NCI-H748 treated with DMSO at 0.1 percent for 48 hours (cell line): Measurements from ENCODE around the gene OSBP2.
"Not testable (repeated sequence)": the region's sequence is repeated elsewhere in the genome, so short reads cannot be mapped to it uniquely, and the experiment has no call there.

Experiments
- DNase-seq: peaks from one replicate; lab custom pipeline; 2025; lab: John Stamatoyannopoulos, UW

The OSBP2 gene

DNA sequence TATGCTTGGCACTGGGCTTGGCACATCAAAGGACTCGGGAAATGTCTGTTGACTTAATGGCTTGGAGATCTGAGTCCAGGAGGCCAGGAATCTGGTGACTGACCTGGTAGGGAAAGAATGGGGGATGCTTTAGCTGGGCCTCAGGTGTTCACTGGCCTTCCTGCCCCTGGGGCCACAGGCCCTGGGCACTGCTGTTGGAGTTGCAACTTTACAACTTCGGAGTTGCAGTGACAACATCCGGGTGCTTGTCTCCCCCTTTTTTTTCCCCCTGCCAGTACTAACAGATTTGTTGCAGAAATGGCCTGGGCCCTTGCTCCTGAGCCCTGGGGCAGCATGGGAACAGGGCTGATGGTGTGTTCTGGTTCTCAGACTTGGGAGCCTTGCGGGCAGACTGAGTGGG, 23.8 kb downstream of the OSBP2 start:
- no peak for DNase-seq

DNA sequence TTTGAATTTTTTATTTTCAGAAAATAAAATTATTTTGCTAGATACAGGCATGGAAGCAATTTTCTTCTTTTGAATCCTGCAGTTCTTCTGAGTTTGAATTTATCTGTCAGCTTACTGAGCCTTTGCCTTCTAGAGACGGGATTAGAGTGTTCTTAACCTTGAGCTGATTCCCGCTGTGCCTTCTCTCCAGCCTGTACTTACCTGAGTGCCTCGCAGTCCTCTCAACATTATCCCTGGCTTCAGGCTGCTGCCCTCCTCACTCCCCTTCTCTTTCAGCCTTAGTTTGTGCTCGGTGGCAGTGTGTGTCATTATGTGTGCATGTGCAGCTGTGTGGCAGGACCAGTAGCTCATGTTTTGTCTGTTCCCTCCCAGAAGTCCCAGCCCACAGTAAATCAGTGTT, 24.3 kb downstream of the OSBP2 start:
- no peak for DNase-seq

DNA sequence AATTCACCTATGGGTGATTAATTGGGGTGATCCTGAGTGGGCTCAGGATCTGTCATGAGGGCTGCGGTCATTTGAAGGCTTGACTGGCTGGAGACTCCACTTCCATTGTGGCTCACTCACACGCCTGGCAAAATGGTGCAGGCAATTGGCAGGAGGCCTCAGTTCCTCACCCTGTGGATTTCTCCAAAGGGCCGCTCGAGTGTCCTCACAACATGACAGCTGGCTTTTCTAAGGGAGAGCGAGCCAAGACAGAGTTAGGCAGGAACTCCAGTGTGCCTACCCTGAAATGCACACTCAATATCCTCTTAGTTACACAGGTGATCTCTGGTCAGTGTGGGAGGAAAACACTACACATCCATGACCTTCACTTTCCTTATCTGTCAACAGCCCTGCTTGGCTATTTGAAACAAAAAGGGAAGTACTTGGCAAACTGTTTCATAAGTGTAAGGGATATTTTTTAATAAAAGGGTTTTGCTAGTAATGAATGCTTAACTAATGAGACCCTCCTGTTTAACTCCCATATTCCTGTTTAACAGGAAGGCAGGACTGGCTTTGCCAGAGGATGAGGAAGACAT, 25.7 kb downstream of the OSBP2 start:
- no peak for DNase-seq

DNA sequence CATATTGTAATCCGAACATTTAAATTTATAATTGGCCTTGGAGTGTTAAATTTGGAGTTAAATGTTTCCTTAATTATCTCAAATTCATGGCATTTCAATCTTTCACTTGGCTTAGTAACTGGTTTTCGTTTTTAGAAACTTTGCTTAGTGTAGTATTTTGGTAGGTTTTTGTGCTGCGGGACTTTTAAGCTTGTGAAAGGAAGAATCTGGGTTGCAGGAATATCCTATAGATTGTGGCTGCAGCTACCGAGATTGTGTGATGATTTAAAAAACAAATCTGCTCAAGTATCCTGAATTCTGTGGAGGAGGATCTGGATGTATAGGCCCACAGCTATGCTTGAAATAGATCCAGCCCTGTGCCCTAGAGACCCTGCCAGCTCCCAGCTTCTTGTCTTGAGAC, 27.1 kb downstream of the OSBP2 start:
- no peak for DNase-seq

DNA sequence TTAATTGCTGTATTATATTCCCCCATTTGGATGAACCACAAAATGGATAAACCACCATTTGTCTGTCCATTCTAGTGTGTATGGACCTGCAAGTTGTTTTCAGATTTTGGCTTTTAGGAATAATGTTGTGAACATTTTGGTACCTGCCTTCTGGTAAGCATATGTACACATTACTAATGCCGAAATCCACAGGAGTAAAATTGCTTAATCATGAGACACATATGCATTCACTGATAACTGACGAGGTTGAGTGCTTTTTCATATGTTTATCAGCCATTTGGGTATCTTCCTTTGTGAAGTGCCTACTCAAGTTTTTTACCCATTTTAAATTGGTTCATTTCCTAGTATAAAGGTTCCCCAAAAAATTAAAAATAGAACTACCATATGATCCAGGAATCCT, 34.2 kb downstream of the OSBP2 start:
- DNase-seq, result no peak

DNA sequence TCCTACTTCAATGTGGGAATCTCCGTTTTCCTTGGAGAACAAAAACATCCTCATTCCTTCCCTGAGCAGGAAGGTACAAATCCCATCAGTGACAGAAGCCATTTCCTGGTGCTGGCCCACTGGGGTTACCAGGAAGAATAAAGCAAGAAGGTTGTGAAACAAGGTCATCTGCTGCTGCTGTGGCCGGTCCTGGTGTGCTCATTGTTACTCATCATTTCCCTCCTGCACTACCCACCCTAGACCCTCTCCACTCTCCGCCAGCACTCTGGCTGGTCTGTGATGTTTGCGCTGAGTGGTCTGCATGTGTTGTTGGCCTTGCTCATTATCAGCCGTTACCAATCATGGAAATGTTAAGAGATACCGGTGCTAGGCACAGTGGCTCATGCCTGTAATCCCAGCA, 37.0 kb downstream of the OSBP2 start:
- DNase-seq, result no peak

DNA sequence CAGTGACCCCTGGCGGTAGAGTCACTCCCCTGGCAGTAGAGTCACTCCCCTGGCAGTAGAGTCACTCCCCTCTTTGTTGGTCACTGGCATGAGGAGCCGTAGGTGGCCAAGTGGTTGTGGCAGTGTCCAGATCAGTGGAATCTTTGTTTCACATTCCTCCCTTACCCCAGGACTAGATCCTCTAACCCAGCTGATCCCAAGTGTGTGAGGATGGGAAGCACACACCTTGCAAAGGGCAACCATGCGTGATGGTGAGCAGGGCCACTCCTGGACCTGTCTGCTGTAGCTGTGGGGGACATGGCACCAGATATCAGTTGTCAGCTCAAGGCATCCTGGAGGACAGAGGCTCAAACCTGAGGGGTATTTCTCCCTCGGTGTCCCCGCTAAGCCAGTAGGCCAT, 37.8 kb downstream of the OSBP2 start:
- DNase-seq, result no peak

DNA sequence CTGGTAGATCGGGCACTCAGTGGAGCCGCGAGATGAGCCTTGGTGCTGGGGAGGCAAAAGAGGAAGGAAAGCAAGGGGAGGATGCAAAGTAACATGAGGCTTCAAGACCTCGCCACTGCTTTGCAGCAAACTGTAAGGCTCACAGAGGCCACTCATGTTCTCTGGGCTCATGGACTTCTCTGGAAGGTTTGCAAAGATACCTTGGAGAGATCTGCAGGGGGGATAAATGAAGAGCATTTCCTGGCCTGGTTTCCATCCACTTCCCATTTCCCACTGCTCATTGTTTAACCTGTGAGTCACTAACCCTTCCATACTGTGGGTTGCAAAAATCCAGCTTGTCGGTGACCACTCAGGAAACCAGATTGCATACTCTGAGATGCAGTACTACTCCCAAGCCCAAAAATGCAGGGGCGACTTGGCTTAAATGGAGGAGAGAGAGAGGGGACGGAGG, 38.5 kb downstream of the OSBP2 start:
- DNase-seq, result no peak

DNA sequence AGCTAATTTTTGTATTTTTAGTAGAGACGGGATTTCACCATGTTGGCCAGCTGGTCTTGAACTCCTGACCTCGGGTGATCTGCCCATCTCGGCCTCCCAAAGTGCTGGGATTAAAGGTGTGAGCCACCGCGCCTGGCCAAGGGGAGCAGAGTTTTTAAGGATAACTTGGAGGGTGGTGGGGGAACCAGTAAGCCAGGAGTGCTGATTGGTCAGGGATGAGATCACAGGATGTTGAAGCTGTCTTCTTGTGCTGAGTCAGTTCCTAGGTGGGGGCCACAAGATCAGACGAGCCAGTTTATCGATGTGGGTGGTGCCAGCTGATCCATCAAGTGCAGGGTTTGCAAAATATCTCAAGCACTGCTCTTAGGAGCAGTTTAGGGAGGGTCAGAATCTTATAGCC, 45.3 kb downstream of the OSBP2 start:
- DNase-seq, result not testable (repeated sequence)

DNA sequence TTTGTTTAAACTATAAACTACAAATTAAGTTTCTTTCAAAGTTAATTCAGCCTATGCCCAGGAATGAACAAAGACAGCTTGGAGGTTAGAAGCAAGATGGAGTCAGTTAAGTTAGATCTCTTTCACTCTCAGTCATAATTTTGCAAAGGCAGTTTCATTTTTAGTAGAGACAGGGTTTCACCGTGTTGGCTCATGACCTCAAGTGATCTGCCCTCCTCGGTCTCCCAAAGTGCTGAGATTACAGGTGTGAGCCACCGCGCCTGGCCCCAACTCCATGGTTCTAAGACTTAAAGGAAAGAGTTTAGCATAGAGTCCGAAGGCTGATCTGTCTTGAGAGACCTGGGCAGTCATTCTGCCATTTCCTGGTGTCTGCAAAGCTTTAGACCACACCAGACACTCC, 45.8 kb downstream of the OSBP2 start:
- not testable (repeated sequence) for DNase-seq

DNA sequence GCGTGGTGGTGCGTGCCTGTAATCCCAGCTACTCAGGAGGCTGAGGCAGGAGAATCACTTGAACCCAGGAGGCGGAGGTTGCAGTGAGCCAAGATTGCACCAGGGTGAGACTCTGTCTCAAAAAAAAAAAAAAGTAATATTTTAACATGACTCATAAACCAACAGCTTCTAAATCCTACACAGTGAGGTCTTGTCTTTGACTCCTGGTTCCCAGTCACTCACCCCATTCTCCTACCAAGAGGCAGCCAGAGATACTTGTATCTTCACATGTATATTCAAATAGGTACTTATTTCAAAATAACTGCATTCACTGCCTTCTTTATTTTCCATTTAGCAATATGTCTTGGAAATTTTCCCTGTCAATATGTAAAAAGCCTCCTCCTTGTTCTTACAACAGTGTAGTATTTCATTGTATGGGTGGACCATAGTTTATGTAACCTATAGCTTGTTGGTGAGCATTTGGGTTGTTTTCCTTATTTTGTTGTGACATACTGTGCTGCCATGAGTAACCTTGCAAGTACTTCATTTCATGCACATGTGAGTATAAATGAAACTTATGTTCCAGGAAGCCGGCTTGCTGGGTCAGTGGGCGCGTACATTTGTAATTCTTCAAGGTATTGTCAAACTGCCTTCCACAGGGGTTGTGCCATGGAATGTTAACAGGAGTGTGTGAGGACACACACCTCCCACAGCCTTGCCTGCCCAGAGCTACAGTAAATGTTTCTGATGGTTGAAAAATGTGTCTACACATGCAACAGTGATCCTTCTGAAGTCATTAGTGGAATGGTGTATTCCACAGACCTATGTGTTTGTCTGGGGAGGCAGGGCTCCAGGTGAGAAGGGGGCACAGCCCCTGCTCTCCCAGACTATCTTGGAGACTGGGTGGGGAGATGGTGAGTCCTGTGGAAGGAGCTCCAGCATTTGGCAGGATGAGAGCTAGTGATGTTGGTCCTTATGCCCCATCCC, 47.9 kb downstream of the OSBP2 start:
- no peak for DNase-seq

DNA sequence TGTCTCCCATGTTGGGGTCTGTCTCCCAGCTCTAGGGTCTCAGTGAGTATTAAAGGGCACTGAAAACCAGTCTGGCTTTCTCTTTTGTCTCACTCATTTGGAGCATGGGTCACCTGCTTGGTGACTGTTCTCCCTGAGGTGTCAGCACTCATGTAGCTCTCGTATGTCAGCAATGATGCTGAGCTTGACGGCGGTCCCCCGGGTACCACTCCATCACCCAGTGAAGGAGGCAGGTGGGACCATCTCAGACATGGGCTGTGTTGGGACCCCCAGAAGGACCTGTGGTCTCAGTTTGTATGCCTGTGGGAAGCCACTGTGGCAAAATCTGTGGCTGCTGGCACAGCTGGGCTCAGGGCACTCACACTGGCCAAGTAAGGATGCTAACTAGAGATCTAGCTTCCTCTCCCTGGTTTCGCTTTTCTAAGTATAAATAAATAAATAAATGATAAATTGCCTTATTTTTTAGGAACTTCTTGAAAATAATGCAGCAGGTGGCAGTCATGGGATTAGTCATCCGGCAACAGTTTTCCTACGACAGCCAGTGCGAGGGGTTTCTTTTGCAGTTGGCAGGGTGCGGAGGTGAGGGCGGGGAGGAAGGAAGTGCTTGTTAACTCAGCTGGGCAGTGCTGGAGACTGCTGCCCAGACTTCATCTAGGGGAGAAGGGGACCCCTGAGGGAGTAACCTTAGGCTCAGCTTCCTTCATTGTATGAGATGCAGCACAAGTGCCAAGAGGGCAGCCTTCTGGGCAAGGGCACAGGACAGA, 48.8 kb downstream of the OSBP2 start:
- DNase-seq, result no peak

DNA sequence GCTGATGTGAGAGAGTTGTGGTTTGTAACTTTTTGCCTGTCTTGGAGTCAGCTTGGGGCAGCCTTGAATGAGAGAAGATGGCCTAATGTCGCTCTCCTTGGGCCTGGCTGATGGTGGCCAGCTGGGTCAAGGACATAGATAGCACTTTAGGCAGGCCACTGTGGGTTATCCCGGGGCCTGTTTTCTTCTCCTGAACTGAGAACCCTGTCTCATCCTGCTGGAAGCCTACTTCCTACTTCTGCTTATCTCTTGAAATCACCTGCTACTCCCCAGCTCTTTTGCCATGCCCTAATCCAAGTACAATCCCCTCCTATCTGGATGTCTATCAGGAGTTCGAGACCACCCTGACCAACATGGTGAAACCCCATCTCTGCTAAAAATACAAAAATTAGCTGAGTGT, 49.5 kb downstream of the OSBP2 start:
- DNase-seq, result no peak

DNA sequence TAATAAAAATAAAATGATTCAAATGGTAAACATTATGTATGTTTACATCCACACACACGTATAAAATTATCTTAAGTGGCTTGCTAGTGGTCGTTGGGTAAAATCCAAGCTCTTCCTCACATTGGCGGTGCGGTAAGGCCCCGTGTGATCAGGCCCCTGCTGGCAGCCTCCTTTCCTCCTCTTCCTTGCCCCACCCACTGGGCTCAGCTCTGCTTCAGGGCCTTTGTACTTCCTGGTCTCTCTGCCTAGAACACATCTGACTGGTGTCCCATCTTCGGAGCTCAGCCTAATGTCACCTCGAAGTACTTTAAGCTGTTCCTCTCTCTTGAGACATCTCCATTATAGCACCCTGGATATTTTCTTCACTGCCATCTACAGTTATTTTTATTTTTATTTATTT, 52.8 kb downstream of the OSBP2 start:
- no peak for DNase-seq

DNA sequence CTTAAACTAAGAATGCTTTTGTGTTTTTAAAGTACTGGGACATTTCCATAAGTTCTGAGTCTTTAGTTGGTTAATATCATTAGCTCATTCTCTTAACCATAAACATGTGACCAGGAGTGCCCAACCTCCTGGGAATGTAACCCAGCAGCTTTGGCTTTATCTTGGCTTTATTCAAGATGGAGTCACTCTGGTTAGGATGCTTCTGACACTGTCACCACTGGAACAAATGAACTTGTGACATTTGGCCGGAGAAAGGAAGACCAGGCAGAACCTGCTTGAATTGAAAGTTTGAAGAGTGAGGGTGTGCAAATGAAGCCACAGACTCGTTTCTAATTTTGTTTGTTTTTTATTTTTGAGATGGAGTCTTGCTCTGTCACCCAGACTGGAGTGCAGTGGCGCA, 54.6 kb downstream of the OSBP2 start:
- no peak for DNase-seq

DNA sequence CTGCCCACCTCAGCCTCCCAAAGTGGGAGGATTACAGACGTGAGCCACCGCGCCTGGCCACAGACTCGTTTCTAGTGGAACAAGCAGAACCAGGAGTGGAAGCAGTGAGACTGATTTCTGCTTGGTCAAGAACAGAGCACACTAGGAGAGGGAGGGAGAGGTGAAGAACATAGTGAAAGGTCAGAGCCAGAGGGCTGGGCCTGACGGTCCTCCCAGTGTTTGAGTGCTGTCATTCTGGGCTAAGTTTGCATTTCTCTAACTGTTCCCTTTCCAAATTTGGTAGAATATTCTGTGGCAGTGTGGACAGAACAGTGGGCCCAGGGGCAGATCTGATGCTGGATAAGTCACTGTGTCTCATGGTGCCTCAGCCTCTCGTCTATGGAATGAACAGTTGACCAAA, 55.2 kb downstream of the OSBP2 start:
- DNase-seq, result no peak

DNA sequence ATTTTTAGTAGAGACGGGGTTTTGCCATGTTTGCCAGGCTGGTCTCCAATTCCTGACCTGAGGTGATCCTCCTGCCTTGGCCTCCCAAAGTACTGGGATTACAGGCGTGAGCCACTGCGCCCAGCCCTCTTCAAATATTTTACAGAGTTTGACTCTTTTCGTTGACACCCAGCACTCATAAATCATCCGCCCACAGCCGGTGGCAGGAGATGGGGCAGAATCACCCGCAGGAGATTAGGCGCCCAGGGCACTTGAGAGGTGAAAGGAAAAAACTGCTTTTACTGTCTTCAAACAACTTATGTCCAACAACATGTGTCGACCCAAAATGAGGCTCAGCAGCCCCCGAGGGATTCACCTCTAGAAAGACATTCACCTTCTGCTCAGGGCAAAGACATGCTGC, 56.9 kb downstream of the OSBP2 start:
- DNase-seq, result no peak

DNA sequence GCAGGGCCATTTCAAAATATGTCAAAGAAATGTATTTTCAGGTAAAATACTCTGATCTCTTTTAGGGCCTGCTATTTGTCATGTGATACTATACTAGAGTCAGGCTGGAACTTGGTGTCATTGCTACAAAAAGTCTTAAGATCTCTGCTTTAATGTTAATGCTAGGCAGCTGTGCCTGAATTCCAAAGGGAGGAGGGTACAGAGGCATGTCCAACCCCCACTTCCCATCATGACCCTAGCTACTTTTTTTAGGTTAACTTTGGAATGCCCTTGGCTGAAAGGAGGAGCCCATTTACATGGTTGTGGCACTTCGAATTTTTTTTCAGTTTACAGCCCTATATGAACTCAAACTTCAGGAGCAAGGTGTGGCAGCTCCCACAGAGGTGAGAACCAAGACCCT, 58.1 kb downstream of the OSBP2 start:
- DNase-seq, result no peak

DNA sequence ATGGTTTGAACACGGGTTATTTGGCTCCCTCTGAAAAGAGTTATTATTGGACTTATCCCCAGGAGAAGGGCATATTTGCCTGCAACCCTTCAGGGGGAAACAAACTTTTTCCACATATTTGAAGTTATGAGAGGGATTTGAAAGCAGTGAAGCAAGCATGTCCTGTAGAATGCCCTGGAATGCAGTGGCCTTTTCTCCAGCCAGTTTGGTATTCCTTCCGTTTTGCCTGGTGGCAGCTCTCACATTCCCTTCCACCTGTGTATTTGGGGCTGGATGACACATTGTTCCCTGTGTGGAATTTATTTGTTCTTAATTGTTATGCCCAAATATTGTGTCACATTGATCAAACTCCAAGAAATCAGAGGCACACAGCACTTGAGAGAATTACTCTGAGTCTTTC, 59.0 kb downstream of the OSBP2 start:
- no peak for DNase-seq

DNA sequence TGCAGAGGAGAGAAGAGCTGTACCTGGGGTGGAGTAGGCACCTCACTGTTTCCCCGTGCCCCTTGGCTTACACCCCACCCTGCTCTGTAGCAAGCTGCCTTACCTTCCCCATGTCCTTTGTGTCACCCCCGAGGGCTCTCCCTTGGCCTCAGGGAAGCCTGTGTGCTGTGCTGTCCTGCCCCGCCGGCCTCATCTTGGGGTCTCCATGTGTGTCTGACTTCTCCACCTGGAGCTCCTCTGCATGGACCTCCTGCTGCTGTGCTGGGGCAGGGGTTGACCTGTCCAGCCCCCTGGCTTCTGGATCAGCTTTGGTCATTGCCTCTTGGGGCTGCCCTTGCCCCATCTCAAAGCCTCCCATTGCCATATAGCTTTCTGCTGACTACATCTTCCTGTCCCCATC, 59.8 kb downstream of the OSBP2 start:
- DNase-seq, result no peak

DNA sequence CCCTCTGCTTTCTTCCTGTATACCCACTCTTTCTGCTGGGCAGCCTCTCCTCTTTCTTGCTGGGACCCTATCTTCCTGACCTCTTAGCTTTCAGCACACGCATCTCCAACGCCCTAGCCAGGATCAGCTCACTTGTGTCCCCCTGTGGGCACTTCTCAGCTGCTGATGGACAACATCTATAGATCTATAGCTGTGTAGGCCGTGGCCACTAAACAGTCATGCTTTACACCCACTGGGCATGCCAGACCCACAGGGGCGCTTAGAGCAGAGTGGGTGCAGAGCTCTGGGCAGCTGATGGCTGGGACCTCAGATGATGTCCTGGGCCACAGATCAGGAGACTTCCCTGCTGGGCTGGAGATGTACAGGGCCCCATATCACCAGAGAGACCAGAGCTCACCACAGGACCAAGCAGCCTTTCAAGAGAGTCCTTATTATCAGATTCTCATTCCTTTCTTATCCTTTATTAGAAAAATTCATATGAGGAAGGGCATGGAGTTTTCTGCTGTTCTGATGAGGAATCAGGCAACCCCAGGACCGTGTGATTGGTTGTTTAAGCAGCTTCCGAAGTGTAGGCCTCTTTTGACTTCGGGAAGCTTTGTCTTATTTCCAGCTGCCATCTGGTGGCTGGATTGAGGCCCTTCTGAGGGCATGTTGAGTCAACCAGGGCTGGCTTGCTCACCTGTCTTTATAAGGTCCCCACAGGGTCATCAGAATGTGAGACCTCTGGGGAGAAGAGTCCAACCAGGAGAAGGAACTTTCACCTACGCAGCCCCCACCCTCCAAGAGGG, 60.5 kb downstream of the OSBP2 start:
- DNase-seq, result no peak

DNA sequence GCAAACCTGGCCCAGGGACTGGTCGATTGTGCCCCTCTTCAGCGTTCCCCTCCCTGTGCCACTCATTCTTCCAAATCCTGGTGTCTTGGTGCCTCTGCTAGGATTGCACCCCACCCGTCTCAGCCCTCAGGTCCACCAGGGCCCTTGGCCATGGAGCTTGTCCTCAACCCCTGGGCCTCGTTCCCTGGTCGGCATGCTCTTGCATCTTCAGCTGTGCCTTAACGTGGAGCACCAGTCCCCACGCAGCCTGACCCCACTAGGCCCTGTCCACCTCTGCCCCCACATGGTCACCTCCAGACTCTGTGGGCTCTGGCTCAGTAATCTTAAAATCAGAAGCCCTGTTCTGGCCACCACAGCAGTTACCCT, 61.1 kb downstream of the OSBP2 start:
- no peak for DNase-seq
